ENCODE data around the gene MRAP. TPM values are rescaled to one million over a fixed set of nuclear protein-coding genes. Genes with fewer than 3 reads are reported as not detected.

Gene MRAP
- total RNA-seq, 1 donor from 2014 or later = not detected

- no peak for DNase-seq (ENCODE audit: low spot score in 2 of 2, unreplicated experiment in 2 of 2)
- Mint-ChIP-seq H3K9me3 (no peaks in the 10 kb centered on the region), H3K27me3 (ENCODE audit: low read depth) (no peaks in the 10 kb centered on the region), H3K4me1 (no peaks in the 10 kb centered on the region), H3K27ac (no peak overlapping the region), H3K36me3 (peaks cover 69% of the 10 kb centered on the region), H3K4me3 (no peak overlapping the region)
- no peak for TF ChIP-seq CTCF (IDR thresholded peaks at IDR 0.05; ENCODE audit: unreplicated experiment)
These were observed 51.7 kb downstream of the MRAP start for GRCh38 chr21:32350211-32350980.

- Mint-ChIP-seq H3K27me3 (ENCODE audit: low read depth) (no peaks in the 10 kb centered on the region), H3K9me3 (no peaks in the 10 kb centered on the region), H3K36me3 (peaks cover 66% of the 10 kb centered on the region), H3K4me3 (no peak overlapping the region), H3K4me1 (no peaks in the 10 kb centered on the region), H3K27ac (no peak overlapping the region)
- no peak for DNase-seq (ENCODE audit: low spot score in 2 of 2, unreplicated experiment in 2 of 2)
- TF ChIP-seq CTCF (IDR thresholded peaks at IDR 0.05; ENCODE audit: unreplicated experiment) = no peak
These were observed 52.3 kb downstream of the MRAP start for GRCh38 chr21:32350981-32351380.

GRCh38 chr21:32351428-32351827, 52.8 kb downstream of the MRAP start:
- Mint-ChIP-seq H3K4me1 (no peaks in the 10 kb centered on the region), H3K27ac (no peak overlapping the region), H3K9me3 (no peaks in the 10 kb centered on the region), H3K36me3 (peaks cover 65% of the 10 kb centered on the region), H3K27me3 (ENCODE audit: low read depth) (no peaks in the 10 kb centered on the region), H3K4me3 (no peak overlapping the region)
- no peak for TF ChIP-seq CTCF (IDR thresholded peaks at IDR 0.05; ENCODE audit: unreplicated experiment)
- no peak for DNase-seq (ENCODE audit: low spot score in 2 of 2, unreplicated experiment in 2 of 2)

- peaks cover 62% of the 10 kb centered on the region for H3K36me3 Mint-ChIP-seq
These were observed 53.9 kb downstream of the MRAP start for GRCh38 chr21:32352526-32352925.

GRCh38 chr21:32353002-32353711, 54.5 kb downstream of the MRAP start:
- DNase-seq (ENCODE audit: low spot score in 2 of 2, unreplicated experiment in 2 of 2) = no peak
- H3K4me3 Mint-ChIP-seq = no peak overlapping the region
- H3K36me3 Mint-ChIP-seq = peaks cover 58% of the 10 kb centered on the region
- H3K27ac Mint-ChIP-seq = no peak overlapping the region
- no peaks in the 10 kb centered on the region for H3K9me3 Mint-ChIP-seq
- no peaks in the 10 kb centered on the region for H3K27me3 Mint-ChIP-seq (ENCODE audit: low read depth)
- H3K4me1 Mint-ChIP-seq = no peaks in the 10 kb centered on the region
- no peak for TF ChIP-seq CTCF (IDR thresholded peaks at IDR 0.05; ENCODE audit: unreplicated experiment)

More at GRCh38 chr21:32352526-32352925, 53.9 kb downstream of the MRAP start:
- no peaks in the 10 kb centered on the region for H3K9me3 Mint-ChIP-seq
- no peak for TF ChIP-seq CTCF (IDR thresholded peaks at IDR 0.05; ENCODE audit: unreplicated experiment)
- no peaks in the 10 kb centered on the region for H3K27me3 Mint-ChIP-seq (ENCODE audit: low read depth)
- no peak overlapping the region for H3K4me3 Mint-ChIP-seq
- no peak for DNase-seq (ENCODE audit: low spot score in 2 of 2, unreplicated experiment in 2 of 2)
- no peaks in the 10 kb centered on the region for H3K4me1 Mint-ChIP-seq
- no peak overlapping the region for H3K27ac Mint-ChIP-seq

Data from mesothelial cell of epicardium (in vitro differentiated cells).